ENCODE measurements around the gene AFAP1L2. TPM values are rescaled to one million over a fixed set of nuclear protein-coding genes. Genes with fewer than 3 reads are reported as not detected.

Gene AFAP1L2
- polyA plus RNA-seq, 1 donor from 2014 or later, result 0.88 TPM

DNA sequence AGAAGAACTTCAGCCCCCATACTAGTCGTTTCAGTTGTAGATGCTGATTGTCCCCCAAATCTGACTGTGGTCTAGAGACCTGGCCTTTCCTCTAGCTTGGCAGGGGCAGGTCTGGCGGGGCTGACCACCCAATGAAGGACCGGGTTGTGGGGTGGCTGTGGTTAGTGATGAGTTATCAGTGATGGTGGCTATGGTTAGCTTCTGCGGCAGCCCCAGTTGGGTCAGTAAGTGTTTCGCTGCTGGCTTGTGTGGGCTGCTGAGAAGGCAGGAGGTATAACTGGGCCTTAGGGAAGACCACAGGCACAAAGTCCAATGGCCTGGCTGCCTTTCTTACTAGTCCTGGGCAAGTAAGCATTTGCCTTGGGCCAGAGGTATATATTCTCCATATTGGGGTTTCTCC lies 143.9 kb downstream of the AFAP1L2 start:
- Histone ChIP-seq H3K79me2 (replicated peaks; ENCODE audit: insufficient read depth, low read length) (no peaks in the 10 kb centered on the region), H3K27ac (ENCODE audit: low read length) (no peak overlapping the region), H3K9ac (ENCODE audit: low read length) (no peak overlapping the region), H3K4me3 (ENCODE audit: low read length) (no peak overlapping the region), H4K20me1 (ENCODE audit: insufficient read depth) (no peaks in the 10 kb centered on the region), H3K9me2 (ENCODE audit: insufficient read depth, low read length) (no peaks in the 10 kb centered on the region), H3K9me3 (ENCODE audit: low read length) (no peaks in the 10 kb centered on the region), H3F3A (ENCODE audit: insufficient read depth, low read length, poor library complexity, severe bottlenecking) (no peaks in the 10 kb centered on the region), H3K36me3 (ENCODE audit: insufficient read depth, low read length) (no peaks in the 10 kb centered on the region), H2AFZ (ENCODE audit: low read depth, low read length) (no peak overlapping the region), H3K27me3 (ENCODE audit: insufficient read depth, low read depth, low read length) (no peaks in the 10 kb centered on the region), H3K4me2 (ENCODE audit: low read length) (no peak overlapping the region)
- TF ChIP-seq, protein P1, sequence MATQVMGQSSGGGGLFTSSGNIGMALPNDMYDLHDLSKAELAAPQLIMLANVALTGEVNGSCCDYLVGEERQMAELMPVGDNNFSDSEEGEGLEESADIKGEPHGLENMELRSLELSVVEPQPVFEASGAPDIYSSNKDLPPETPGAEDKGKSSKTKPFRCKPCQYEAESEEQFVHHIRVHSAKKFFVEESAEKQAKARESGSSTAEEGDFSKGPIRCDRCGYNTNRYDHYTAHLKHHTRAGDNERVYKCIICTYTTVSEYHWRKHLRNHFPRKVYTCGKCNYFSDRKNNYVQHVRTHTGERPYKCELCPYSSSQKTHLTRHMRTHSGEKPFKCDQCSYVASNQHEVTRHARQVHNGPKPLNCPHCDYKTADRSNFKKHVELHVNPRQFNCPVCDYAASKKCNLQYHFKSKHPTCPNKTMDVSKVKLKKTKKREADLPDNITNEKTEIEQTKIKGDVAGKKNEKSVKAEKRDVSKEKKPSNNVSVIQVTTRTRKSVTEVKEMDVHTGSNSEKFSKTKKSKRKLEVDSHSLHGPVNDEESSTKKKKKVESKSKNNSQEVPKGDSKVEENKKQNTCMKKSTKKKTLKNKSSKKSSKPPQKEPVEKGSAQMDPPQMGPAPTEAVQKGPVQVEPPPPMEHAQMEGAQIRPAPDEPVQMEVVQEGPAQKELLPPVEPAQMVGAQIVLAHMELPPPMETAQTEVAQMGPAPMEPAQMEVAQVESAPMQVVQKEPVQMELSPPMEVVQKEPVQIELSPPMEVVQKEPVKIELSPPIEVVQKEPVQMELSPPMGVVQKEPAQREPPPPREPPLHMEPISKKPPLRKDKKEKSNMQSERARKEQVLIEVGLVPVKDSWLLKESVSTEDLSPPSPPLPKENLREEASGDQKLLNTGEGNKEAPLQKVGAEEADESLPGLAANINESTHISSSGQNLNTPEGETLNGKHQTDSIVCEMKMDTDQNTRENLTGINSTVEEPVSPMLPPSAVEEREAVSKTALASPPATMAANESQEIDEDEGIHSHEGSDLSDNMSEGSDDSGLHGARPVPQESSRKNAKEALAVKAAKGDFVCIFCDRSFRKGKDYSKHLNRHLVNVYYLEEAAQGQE (IDR thresholded peaks at IDR 0.05; ENCODE audit: borderline replicate concordance), result no peak
- TF ChIP-seq RAD21 (conservative IDR thresholded peaks at IDR 0.05) (no peak), SMC3 (conservative IDR thresholded peaks at IDR 0.05; ENCODE audit: poor library complexity) (no peak), POLR2AphosphoS5 (IDR thresholded peaks at IDR 0.05) (no peak), TAF1 (IDR thresholded peaks at IDR 0.05; ENCODE audit: low read depth) (no peak), MXI1 (conservative IDR thresholded peaks at IDR 0.05; ENCODE audit: poor library complexity, severe bottlenecking) (no peak), EZH2 (IDR thresholded peaks at IDR 0.05; ENCODE audit: borderline replicate concordance, insufficient read depth, low read length, poor library complexity, severe bottlenecking) (no peak), EP300 (conservative IDR thresholded peaks at IDR 0.05; ENCODE audit: poor library complexity, severe bottlenecking) (no peak)
- TF ChIP-seq, protein P2, sequence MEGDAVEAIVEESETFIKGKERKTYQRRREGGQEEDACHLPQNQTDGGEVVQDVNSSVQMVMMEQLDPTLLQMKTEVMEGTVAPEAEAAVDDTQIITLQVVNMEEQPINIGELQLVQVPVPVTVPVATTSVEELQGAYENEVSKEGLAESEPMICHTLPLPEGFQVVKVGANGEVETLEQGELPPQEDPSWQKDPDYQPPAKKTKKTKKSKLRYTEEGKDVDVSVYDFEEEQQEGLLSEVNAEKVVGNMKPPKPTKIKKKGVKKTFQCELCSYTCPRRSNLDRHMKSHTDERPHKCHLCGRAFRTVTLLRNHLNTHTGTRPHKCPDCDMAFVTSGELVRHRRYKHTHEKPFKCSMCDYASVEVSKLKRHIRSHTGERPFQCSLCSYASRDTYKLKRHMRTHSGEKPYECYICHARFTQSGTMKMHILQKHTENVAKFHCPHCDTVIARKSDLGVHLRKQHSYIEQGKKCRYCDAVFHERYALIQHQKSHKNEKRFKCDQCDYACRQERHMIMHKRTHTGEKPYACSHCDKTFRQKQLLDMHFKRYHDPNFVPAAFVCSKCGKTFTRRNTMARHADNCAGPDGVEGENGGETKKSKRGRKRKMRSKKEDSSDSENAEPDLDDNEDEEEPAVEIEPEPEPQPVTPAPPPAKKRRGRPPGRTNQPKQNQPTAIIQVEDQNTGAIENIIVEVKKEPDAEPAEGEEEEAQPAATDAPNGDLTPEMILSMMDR (IDR thresholded peaks at IDR 0.05; ENCODE audit: poor library complexity, severe bottlenecking), result no peak

DNA sequence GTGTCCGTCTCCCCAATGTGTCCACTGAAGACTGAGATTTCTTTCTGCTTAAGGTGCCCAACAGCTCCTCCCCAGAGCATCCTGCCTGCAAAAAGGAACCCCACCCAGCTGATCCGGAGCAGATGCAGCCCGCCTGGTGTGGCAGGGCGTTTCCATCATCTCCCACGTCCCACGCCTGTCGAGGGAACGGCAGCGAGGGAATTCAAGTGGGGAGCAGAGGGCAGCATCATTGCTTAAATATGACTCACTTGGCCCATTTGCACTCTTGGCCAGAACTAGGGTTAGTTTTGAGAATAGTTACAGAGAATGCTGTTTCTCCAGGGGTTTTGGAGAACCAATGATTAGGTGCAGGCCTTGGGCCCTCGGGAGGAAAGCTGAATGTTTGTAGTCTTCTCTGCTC lies 144.5 kb downstream of the AFAP1L2 start:
- Histone ChIP-seq H3K9me3 (ENCODE audit: low read length) (no peaks in the 10 kb centered on the region), H3K9me2 (ENCODE audit: insufficient read depth, low read length) (no peaks in the 10 kb centered on the region), H3K79me2 (replicated peaks; ENCODE audit: insufficient read depth, low read length) (no peaks in the 10 kb centered on the region), H4K20me1 (ENCODE audit: insufficient read depth) (no peaks in the 10 kb centered on the region), H2AFZ (ENCODE audit: low read depth, low read length) (no peak overlapping the region), H3K36me3 (ENCODE audit: insufficient read depth, low read length) (no peaks in the 10 kb centered on the region), H3K27ac (ENCODE audit: low read length) (no peak overlapping the region), H3K4me3 (ENCODE audit: low read length) (no peak overlapping the region), H3K27me3 (ENCODE audit: insufficient read depth, low read depth, low read length) (no peaks in the 10 kb centered on the region), H3K9ac (ENCODE audit: low read length) (no peak overlapping the region), H3F3A (ENCODE audit: insufficient read depth, low read length, poor library complexity, severe bottlenecking) (no peaks in the 10 kb centered on the region), H3K4me2 (ENCODE audit: low read length) (no peak overlapping the region)
- TF ChIP-seq EZH2 (IDR thresholded peaks at IDR 0.05; ENCODE audit: borderline replicate concordance, insufficient read depth, low read length, poor library complexity, severe bottlenecking) (no peak), POLR2AphosphoS5 (IDR thresholded peaks at IDR 0.05) (no peak), TAF1 (IDR thresholded peaks at IDR 0.05; ENCODE audit: low read depth) (no peak), MXI1 (conservative IDR thresholded peaks at IDR 0.05; ENCODE audit: poor library complexity, severe bottlenecking) (no peak), SMC3 (conservative IDR thresholded peaks at IDR 0.05; ENCODE audit: poor library complexity) (no peak), RAD21 (conservative IDR thresholded peaks at IDR 0.05) (no peak), EP300 (conservative IDR thresholded peaks at IDR 0.05; ENCODE audit: poor library complexity, severe bottlenecking) (no peak)
- TF ChIP-seq, protein P2 (IDR thresholded peaks at IDR 0.05; ENCODE audit: poor library complexity, severe bottlenecking), result no peak
- TF ChIP-seq, protein P1 (IDR thresholded peaks at IDR 0.05; ENCODE audit: borderline replicate concordance), result no peak

Measured in neural cell (in vitro differentiated cells).